GM18519 (cell line): ENCODE results near the gene HS6ST3.
"Not testable (repeated sequence)": the region's sequence is repeated elsewhere in the genome, so short reads cannot be mapped to it uniquely, and the experiment has no call there.

Experiments
- ATAC-seq: cut with Tn5 transposase; IDR thresholded peaks from one replicate; pipeline ENCODE4 v1.9.1; 2021; ENCODE audit warnings: mild to moderate bottlenecking, moderate library complexity; ENCODE audit not compliant: unreplicated experiment, low FRiP score

Gene HS6ST3

DNA sequence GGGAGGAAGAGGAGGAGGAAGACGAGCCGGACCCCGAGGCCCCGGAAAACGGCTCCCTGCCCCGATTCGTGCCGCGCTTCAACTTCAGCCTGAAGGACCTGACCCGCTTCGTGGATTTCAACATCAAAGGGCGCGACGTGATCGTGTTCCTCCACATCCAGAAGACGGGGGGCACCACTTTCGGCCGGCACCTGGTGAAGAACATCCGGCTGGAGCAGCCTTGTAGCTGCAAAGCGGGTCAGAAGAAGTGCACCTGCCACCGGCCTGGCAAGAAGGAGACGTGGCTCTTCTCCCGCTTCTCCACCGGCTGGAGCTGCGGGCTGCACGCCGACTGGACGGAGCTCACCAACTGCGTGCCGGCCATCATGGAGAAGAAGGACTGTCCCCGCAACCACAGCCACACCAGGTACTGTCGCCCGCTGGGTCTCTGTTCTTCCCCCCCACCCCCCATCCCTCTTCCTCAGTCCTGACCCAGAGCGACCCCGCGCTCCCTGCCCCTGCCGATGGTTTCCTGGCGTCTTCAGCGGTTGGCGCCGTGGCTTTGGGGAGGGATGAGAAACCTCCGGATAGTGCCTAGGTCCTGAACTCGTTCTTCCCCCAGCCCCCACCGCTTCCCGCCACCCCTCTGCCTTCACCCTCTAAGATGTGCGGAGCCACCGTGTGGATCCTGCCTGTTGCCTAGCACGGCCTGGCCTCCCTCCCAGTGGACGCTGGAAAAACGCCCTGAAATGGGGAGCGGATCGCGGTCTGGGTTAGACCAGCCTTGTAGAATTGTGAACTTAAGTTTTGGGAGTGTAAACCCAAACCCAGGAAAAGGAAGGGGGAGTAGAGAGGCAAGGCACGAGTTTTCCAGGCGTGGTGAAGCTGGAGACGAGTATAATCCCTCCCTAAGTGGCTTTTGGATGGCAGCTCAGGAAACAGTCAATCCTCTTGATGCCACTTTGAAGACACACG, 1.5 kb downstream of the HS6ST3 start:
- ATAC-seq, result no peak

DNA sequence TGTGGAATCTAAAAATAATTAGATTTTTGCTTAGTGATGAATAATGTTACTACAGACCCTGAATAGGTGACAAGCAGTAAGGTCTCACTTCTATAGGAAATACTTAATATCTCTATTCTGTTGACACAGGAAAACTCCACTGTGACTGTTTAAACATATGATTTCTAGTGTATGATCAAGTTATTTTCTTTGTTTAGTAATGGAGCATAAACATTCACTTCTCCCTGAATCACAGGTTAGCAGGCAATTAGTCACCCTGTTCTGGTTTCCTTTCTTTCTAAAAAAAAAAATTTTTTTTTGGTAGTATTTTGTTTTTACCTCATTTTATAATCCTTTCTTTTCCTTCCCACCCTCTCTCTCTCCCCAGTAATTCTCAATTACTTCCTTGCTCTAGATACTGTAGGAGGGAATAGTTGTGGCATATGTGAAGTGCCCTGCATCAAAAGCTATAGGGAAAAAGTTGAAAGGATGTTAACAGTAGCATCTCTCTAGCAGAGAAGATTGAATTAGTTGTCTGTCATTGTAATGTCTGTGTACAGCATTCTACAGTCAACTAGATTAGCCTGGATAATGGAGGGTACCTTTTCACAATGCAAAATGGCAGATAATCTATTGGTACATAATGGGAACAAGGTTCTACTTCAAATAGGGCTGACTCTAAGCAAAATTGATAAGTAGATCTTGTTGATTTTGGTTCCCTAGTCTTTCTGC, 3.5 kb downstream of the HS6ST3 start:
- ATAC-seq, result no peak

DNA sequence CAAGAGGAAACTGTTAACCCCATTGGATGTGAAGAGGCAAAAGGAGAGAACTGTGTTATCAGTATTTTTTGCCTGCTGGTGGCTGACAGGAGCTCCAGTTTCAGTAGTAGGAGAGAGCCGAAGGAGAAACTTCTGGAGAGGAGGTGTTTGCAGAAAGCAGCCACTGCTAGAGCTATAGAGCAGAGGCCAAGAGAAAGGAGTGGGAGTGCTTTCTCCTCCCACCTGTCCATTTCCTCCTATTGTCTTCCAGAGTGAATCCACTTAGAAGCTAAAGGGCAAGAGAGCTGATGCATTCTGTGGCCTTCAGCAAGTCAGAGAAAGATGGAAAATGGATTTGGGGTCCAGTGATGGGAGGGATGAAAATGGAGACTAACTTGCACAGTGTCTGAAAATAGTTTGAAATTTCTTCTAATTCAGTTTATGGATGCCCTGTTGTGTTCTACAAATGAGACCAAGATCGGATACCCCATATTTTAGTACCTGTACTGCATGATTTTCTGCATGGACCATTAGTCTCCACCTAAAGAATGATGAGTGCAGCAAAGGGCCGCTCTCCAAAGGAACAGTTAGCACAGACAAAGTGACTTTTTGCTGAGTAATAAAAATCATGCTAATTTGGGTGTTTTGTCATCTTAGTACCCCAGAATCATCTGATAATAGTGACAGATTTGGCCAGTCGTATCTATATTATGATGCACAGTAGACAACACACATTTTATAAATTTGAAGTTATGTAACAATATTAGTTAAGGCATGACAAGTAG, 10.7 kb downstream of the HS6ST3 start:
- no peak for ATAC-seq

DNA sequence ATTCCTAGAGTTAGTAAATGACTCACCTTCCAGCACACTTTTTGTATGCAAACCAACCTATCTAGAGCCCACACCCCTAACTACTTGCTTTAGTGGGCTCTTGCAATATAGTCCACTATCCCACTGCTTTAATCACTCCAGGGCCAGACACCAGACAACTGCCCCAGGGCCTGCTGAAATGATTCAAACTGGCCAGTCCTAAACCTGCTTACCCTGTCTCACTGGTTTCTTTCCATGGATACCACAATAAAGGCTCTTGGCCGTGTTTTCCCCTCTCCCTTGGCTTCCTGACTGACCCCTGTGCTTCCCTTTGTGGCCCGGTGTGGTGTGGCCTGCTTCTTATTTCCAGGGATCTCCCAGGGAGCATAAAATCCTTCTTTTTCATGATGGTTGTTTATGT, 14.6 kb downstream of the HS6ST3 start:
- ATAC-seq, result no peak

DNA sequence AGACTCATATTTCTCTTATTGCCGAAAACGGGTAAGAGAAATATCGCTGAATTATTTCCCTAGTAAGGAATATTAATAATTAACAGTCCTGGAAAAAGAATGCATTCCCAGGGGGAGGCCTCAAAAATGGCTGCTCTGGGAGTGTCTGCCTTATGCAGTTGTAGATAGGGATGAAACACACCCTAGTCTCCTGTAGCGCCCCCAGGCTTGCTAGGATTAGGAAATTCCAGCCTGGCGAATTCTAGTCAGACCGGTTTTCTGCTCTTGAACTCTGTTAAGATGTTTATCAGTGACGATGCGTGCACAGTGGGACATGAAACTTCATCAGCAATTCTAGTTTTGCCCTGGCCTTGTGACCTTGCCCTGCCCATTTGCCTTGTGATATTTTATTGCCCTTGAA, 18.2 kb downstream of the HS6ST3 start:
- not testable (repeated sequence) for ATAC-seq

DNA sequence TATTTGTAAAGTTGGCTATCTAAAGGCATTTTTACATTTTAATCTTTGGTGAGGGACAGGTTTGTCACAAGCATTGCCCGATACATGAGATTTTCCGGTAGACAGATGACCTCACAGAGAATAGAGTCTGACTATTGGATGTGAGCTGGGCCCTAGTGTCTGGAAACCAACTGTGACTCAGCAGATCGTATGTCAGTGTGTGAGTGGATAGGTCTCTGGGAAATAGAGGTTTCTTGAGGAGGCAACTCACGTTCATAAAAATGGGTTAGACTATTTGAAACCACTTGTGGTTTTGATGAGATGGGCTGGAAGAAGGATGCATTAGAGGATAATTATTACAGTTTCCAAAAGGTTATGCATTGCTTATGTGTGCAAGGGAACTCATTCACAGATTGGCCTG, 19.2 kb downstream of the HS6ST3 start:
- ATAC-seq, result no peak

DNA sequence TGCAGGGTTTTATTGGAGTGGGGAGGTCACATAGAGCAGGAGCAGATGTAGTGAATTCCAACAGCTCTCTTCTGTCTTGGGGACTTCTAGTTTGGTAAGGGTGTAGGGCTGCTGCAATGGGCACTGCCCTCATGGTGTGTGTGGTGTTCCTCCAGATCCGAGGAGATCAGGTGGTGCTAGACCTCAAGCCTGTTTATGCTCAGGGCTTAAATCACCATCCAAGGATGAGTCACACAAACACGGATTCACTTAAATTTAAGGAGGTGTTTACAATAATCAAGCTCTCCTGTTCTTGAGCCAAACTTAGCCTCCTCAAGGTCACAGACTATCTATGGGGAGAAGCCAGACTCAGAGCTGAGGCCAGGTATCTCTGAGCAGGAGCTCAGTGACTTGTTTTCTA, 23.0 kb downstream of the HS6ST3 start:
- no peak for ATAC-seq

DNA sequence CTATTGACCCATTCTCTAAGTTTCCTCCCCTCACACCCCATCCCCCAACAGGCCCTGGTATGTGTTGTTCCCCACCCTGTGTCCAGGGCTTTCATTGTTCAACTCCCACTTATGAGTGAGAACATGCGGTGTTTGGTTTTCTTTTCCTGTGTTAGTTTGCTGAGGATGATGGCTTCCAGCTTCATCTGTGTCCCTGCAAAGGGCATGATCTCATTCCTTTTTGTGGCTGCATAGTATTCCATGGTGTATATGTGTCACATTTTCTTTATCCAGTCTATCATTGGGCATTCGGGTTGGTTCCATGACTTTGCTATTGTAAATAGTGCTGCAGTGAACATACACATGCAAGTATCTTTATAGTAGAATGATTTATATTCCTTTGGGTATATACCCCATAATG, 25.5 kb downstream of the HS6ST3 start:
- not testable (repeated sequence) for ATAC-seq

DNA sequence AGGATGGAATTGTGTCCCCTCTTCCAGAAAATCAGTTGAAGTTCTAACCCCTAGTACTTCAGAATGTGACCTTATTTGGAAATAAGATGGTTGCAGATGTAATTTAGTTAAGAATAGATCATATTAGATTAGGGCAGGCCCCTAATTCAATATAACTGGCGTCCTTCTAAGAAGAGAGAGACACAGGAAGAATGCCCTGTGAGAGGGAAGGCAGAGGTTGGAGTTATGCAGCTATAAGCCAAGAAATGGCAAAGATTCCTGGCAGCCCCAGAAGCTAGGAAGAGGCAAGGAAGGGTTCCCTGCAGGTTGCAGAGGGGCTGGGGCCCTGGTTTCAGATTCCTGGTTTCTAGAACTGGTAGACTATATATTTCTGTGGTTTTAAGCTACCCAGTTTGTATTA, 30.0 kb downstream of the HS6ST3 start:
- no peak for ATAC-seq

DNA sequence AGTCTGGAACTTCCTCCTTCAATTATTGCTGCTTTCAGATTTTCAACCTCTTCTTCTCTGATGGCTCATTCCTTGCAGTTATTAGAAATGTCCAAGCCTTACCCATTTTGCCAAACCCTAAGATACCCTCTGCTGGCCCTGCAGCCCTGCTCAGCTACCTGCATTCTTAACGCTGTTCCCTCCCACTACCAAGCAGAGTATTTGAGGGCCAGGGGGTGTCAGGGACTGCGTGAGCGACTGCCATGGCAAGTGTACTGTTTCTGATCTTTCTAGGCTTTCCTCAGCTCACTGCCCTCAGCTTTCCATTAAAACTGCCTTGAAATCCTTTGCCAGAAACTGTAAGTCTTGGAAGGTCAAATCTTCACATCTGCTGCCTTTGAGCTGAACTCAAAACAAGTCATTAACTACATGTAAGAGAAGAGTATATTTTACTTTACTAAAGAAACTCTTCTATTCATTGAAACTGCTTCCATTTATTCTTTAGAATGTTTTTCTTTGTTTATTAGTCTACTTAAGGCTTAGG, 41.0 kb downstream of the HS6ST3 start:
- ATAC-seq, result no peak

DNA sequence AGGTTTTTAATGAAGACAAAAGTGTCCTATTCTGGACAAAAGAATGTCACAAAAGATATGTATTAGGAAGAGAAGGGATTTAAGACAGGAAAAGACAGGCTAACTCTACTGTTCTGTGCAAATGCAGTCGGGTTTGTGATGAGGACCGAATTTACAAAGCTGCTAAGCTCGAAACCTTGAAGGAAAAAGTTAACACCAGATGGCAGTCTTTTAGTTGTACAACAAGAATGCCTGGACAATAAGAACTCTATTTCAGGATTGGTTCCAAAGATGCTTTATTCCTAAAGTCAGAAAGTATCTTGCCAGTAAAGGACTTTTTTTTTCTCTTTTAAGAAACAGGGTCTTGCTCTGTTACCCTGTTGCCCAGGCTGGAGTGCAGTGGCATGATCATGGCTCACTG, 51.1 kb downstream of the HS6ST3 start:
- ATAC-seq, result no peak

DNA sequence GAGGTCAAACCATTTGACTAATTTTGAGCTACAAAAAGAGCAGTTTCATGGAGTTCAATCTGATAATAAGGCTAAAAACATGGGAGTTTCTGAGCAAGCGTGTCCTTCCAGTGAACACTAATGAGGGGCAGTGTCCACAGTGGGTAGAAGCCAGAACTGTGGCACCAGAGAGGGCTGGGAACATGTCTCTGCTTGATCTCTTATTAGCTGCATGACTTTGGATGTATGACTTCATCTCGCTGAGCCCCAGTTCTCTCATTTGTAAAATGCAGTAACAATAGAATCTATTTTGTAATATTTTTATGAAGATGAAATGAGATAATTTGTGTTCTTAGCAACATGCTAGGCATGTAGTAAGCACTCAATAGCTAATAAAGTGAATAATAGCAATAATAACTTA, 69.8 kb downstream of the HS6ST3 start:
- no peak for ATAC-seq

DNA sequence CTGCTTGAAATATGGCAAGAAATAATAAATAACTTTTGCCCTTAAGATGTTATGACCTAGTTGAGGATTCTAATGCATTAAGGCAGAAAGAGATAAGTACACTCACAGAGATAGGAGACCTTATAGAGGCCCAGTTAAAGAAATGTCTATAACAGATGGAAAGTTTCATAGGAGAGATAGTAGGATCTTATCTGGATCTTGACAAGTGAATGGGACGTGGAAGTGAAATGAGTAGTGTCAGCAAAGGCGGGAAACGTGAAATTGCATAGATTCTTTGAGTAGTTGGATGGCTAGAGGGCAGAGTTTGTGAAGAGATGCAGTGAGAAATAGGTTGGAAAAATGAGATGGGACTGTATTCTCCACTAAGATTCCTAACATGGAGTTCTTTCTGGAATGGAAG, 71.2 kb downstream of the HS6ST3 start:
- no peak for ATAC-seq

DNA sequence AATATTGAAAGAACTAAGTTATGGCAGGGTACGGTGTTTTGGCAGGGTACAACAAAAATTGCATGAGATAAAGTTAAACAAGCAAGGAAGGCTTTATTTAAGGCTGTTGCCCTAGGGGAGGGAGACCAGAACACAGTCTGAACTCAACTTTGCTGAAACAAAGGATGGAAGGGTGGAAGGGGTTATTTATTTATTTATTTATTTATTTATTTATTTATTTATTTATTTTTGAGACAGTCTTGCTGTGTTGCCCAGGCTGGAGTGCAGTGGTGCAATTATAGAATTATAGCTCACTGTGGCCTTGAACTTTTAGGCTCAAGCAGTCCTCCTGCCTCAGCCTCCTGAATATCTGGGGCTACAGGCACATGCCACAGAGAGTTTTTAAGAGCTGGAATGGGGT, 75.9 kb downstream of the HS6ST3 start:
- no peak for ATAC-seq

DNA sequence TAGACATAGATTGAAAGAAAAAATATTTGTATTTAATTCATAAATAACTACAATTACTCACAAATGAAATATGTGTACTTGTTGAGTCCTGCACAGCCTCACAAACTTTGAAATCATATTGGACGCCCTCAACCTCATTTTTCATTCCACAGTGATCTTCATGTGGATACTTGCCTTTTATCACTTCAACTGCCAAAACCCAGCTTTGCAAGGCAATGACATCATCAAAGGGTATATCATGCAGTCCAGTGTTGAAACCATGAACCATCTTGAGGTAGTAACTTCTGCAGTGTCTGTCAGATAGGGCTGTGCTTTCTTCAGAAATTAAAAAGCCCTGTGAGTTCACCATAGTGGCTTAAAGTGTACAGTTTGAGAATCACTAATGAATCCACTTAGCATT, 82.2 kb downstream of the HS6ST3 start:
- ATAC-seq, result no peak

DNA sequence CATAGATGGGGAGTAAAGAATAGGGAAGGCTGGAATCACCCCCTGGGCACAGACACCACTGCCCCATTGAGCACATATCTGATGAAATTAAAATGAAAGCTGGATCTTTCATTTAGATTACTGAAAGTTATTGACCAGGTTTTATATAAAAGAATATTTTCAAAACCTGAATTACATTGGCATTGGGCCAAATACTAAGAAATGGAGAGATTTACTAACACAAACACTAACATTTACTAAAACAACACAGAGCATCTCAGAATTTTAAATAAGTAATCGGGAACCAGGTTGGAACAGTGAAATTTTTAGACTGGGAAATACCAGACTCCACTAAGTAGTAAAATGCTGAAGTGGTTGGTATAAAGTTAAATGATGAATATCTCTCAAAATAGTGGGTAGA, 88.9 kb downstream of the HS6ST3 start:
- no peak for ATAC-seq

DNA sequence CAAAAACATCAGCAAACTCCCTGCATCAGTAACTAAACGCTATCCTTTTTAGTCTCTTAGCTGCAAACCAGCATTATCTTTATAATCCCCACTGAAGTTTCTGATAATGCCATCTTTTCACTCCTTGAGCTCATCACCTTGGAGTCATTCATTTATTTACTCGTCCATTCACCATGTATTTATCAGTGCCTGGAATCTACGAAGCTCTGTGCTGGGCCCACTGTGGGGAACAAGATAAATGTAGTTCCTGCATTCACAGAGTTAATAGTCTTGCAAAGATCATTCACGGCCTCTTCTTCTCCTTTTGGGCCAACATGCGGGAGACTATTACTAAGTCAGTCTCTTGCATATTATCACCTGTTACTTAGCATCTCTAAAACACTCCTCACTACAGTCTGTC, 89.4 kb downstream of the HS6ST3 start:
- no peak for ATAC-seq

DNA sequence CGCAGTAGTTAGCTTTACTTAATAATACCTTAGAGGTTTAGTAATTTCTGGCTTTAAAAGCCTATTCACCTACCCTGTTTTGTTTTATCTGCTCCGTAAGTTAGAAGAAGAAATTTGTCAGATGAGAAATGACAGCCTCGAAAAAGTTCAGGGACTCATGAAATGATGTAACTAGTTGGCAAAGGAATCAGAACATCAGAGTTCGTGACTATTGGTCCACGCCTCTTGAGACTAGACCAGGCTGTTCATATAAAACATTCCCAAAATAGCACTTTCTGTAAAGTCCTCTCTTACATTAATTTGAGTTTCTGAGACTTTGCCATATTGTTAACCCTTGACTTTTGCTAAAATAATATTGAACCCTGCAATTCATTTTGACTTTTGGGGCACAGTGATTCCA, 92.0 kb downstream of the HS6ST3 start:
- ATAC-seq, result no peak

DNA sequence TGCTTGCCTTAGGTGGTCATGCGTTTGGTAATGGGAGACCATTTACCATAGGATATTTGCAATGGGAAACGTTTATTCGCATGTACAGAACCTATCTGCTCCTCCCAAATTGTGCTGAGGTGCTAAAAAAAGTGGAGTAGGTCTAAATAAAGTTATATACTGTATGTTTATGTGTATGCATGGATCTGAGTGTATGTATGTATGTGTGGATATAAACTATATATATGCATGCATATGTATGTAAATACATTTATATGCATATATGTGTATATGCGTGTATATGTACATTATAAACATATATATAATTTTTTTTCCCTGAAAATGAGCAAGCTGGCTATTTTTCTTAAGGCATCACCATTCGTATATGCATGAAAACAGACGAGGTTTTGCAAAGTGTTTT, 95.9 kb downstream of the HS6ST3 start:
- ATAC-seq, result no peak

DNA sequence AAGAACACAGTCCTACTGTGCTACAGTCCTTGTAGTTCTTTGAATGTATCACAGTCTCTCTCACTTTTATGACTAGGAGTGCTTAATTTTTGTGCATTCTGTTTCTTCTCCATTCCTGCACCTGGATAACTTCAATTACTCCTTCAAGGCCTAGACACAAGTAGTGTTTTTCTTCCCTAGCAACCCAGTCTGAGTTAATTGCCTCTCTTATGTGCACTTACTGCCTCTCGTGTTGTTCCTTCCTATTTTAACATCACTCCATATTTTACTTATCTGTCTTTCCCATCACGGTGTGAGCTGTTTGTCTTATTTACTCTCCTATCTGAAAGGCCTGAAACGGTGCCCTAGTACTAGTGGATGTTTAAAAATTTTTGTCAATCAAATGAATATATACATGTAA, 101.5 kb downstream of the HS6ST3 start:
- no peak for ATAC-seq

DNA sequence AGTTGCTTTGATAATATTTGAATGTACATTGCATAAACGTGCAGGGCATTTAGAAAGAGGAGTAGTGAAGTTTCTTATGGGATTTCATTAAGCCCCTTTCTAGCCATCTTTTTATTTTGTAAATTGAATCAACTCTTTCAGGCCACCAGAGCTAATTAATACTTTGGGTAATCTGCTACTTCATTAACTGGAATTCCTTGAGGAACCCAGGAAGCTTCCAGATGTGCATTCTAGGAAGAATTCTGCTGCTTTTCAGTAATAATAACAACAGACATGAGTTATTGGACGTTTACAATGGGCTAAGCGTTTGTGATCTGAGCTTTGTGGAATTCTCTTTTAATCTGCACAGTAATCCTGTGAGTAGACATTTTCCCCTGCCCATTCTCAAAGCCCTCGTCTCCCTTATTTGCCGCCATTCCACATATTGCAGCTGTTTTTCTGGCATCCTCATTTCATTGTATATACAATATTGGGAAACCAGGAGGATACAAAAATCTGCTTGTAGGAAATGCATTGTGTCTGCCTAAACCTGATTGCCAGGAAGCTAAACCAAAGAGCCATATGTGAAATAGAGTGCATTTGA, 103.9 kb downstream of the HS6ST3 start:
- no peak for ATAC-seq
